A673 (cell line): ENCODE data around the gene RTL1. TPM values are rescaled to one million over a fixed set of nuclear protein-coding genes. Genes with fewer than 3 reads are reported as not detected.

Source experiments
- BruUV-seq: library from RNA; stranded (reverse); fragments of 400-500 nt; replicated peaks from 2 replicates; lab custom pipeline; 2021; lab: Mats Ljungman, UMichigan
- CTCF ChIA-PET: fragments of 300-600 bp; sonication (Branson Sonifier 250); formaldehyde crosslinking; loops from one replicate; lab custom pipeline; 2022; ENCODE audit warnings: antibody characterized with exemption; lab: Charles Lee
- POLR2A ChIA-PET: fragments of 300-600 bp; sonication (Branson Sonifier 250); formaldehyde crosslinking; loops from one replicate; lab custom pipeline; 2022; ENCODE audit warnings: antibody characterized with exemption; ENCODE audit not compliant: low non-redundant PET; lab: Charles Lee
- DNase-seq: peaks from one replicate; pipeline ENCODE4 v3.0.0-alpha.2; 2015; ENCODE audit warnings: low spot score
- H3K27ac ChIP-seq: fragments of 200-600 bp; sonication (generic); 2 replicates; pipeline ENCODE4 v1.5.1; 2016; ENCODE audit warnings: mixed run types, low read depth, mild to moderate bottlenecking, mixed read lengths, antibody characterized with exemption, low read length; ENCODE audit not compliant: poor library complexity, severe bottlenecking
- H3K27me3 ChIP-seq: fragments of 200-600 bp; sonication (generic); replicated peaks from 2 replicates; pipeline ENCODE4 v1.6.1; 2017; ENCODE audit warnings: mixed run types, low read depth, mild to moderate bottlenecking, mixed read lengths, antibody characterized with exemption, low read length; ENCODE audit not compliant: insufficient read depth, poor library complexity
- H3K36me3 ChIP-seq: fragments of 200-600 bp; sonication (generic); 2 replicates; pipeline ENCODE4 v1.6.1; 2016; ENCODE audit warnings: mixed run types, mild to moderate bottlenecking, mixed read lengths, antibody characterized with exemption, low read length; ENCODE audit not compliant: insufficient read depth, poor library complexity, severe bottlenecking
- H3K4me1 ChIP-seq: fragments of 200-600 bp; sonication (generic); 2 replicates; pipeline ENCODE4 v1.6.1; 2017; ENCODE audit warnings: mixed run types, mild to moderate bottlenecking, mixed read lengths, antibody characterized with exemption, low read length; ENCODE audit not compliant: insufficient read depth, poor library complexity, severe bottlenecking
- H3K4me3 ChIP-seq: fragments of 200-600 bp; sonication (generic); 2 replicates; pipeline ENCODE4 v1.5.1; 2016; ENCODE audit warnings: low read depth, mixed run types, mild to moderate bottlenecking, mixed read lengths, low read length; ENCODE audit not compliant: poor library complexity, severe bottlenecking
- H3K9me3 ChIP-seq: fragments of 200-600 bp; sonication (generic); 2 replicates; pipeline ENCODE4 v1.6.1; 2016; ENCODE audit warnings: mixed run types, low read depth, mild to moderate bottlenecking, mixed read lengths, antibody characterized with exemption, low read length; ENCODE audit not compliant: poor library complexity, severe bottlenecking
- CTCF ChIP-seq: fragments of 300-800, 200-600 bp; sonication (generic); conservative IDR thresholded peaks from 2 replicates; pipeline ENCODE4 v1.5.1; 2017; ENCODE audit warnings: low read depth, mild to moderate bottlenecking, antibody characterized with exemption, low read length, moderate library complexity, mixed read lengths
- EZH2 ChIP-seq: fragments of 200-600 bp; sonication (generic); IDR thresholded peaks from 2 replicates; pipeline ENCODE4 v1.6.1; 2017; ENCODE audit warnings: borderline replicate concordance, low read depth, mild to moderate bottlenecking, mixed read lengths, antibody characterized with exemption, low read length; ENCODE audit not compliant: poor library complexity, severe bottlenecking
- intact Hi-C: fragments of 100-400 bp; cut with micrococcal nuclease; formaldehyde crosslinking; loops from one replicate; pipeline ENCODE4 v1.10.0; 2022; ENCODE audit not compliant: unreplicated experiment
- total RNA-seq: library from RNA; stranded (reverse); gene quantifications from 2 replicates; pipeline ENCODE4 v1.2.3, GENCODE V29; 2021

RTL1 gene
- total RNA-seq, 1 experiment from 2014 or later, result 0.09 TPM

- DNase-seq, result no peak
- BruUV-seq, result no TSS peak
- CTCF ChIA-PET, result no interaction called here
Measured at GRCh38 chr14:100891051-100891450, 12.5 kb downstream of the RTL1 start.

GRCh38 chr14:100890061-100890850 lies 13.3 kb downstream of the RTL1 start:
- BruUV-seq, result no TSS peak
- intact Hi-C loops, result no loop called here
- H3K4me1 ChIP-seq, result peaks cover 49% of the 10 kb centered on the region
- DNase-seq, result no peak
- CTCF ChIA-PET, result no interaction called here
- TF ChIP-seq CTCF, result no peak
- no peak for TF ChIP-seq EZH2
- POLR2A ChIA-PET, result interaction anchor here (0.5 kb wide), 1 partner anchor 622 kb away, joined by 18 read pairs; no protein-coding TSS in a partner anchor
- H3K27ac ChIP-seq, result peak overlapping the region; percentile 87
- H3K27me3 ChIP-seq, result no peaks in the 10 kb centered on the region
- no peaks in the 10 kb centered on the region for H3K36me3 ChIP-seq
- no peaks in the 10 kb centered on the region for H3K9me3 ChIP-seq
- H3K4me3 ChIP-seq, result no peak overlapping the region

More at GRCh38 chr14:100891051-100891450, 12.5 kb downstream of the RTL1 start:
- Histone ChIP-seq H3K27ac (no peak overlapping the region), H3K4me1 (peaks cover 42% of the 10 kb centered on the region), H3K4me3 (no peak overlapping the region), H3K27me3 (no peaks in the 10 kb centered on the region), H3K36me3 (no peaks in the 10 kb centered on the region), H3K9me3 (no peaks in the 10 kb centered on the region)
- POLR2A ChIA-PET, result no interaction called here
- intact Hi-C loops, result no loop called here
- no peak for TF ChIP-seq EZH2
- no peak for TF ChIP-seq CTCF

GRCh38 chr14:100889641-100890040 lies 13.9 kb downstream of the RTL1 start:
- Histone ChIP-seq H3K4me3 (no peak overlapping the region), H3K9me3 (no peaks in the 10 kb centered on the region), H3K4me1 (peaks cover 49% of the 10 kb centered on the region), H3K36me3 (no peaks in the 10 kb centered on the region), H3K27ac (peak overlapping the region; percentile 87), H3K27me3 (no peaks in the 10 kb centered on the region)
- intact Hi-C loops, result loop anchor here (5.0 kb wide), 1 partner anchor 37 kb away; no protein-coding TSS in a partner anchor
- CTCF ChIA-PET, result no interaction called here
- POLR2A ChIA-PET, result no interaction called here
- no TSS peak for BruUV-seq
- no peak for TF ChIP-seq EZH2
- no peak for DNase-seq
